DOHH2 (cell line): ENCODE data around the gene KRTAP5-1.

ENCODE experiments used
- CTCF ChIP-seq: fragments of 200-600 bp; sonication (generic); IDR thresholded peaks from one replicate; pipeline ENCODE4 v1.5.1; 2014; ENCODE audit warnings: antibody characterized with exemption, mild to moderate bottlenecking, low read depth, low read length; ENCODE audit not compliant: poor library complexity, severe bottlenecking
- EZH2phosphoT487 ChIP-seq: fragments of 200-600 bp; sonication (generic); IDR thresholded peaks from 2 replicates; pipeline ENCODE4 v1.6.1; 2017; ENCODE audit warnings: borderline replicate concordance, mild to moderate bottlenecking, antibody characterized with exemption, low read length, moderate library complexity, mixed read lengths

- TF ChIP-seq CTCF (no peak), EZH2phosphoT487 (no peak)
These were observed 4.9 kb upstream of the KRTAP5-1 start for GRCh38 chr11:1589996-1590395.
